ENCODE measurements around the gene MORF4L1. TPM values are rescaled to one million over a fixed set of nuclear protein-coding genes. Genes with fewer than 3 reads are reported as not detected.
"Not testable (repeated sequence)": the region's sequence is repeated elsewhere in the genome, so short reads cannot be mapped to it uniquely, and the experiment has no call there.

MORF4L1 gene
- total RNA-seq = 100 to 1,000 TPM; 242 to 244 TPM

GRCh38 chr15:78872155-78872971, at the start of gene MORF4L1:
Gene MORF4L1, plus strand, starts transcription at chr15:78872890. Its CDS starts 128 bp downstream, at chr15:78873018.
- ATAC-seq (replicated peaks) = peak; percentile 87
- H3K27ac Mint-ChIP-seq = peak within 1 kb of the TSS; percentile 98
- peak within 1 kb of the TSS; percentile 89 for H3K4me3 Mint-ChIP-seq
- H3K4me1 Mint-ChIP-seq = peaks cover 18% of the 10 kb centered on the region
- no peaks in the 10 kb centered on the region for H3K9me3 Mint-ChIP-seq
- peaks cover 46% of the 10 kb centered on the region for H3K36me3 Mint-ChIP-seq (ENCODE audit: low read depth)
- H3K27me3 Mint-ChIP-seq = no peaks in the 10 kb centered on the region

- H3K36me3 Mint-ChIP-seq (ENCODE audit: low read depth) = no peaks in the 10 kb centered on the region
- H3K4me3 Mint-ChIP-seq = no peak overlapping the region
- no peak overlapping the region for H3K27ac Mint-ChIP-seq
- no peaks in the 10 kb centered on the region for H3K4me1 Mint-ChIP-seq
- ATAC-seq (replicated peaks) = no peak
- H3K27me3 Mint-ChIP-seq = peaks cover 7% of the 10 kb centered on the region
- no peaks in the 10 kb centered on the region for H3K9me3 Mint-ChIP-seq
Measured at GRCh38 chr15:78828920-78829319, 43.8 kb upstream of the MORF4L1 start.

- peak; percentile 42 for ATAC-seq (replicated peaks)
- Mint-ChIP-seq H3K36me3 (ENCODE audit: low read depth) (no peaks in the 10 kb centered on the region), H3K4me1 (no peaks in the 10 kb centered on the region), H3K4me3 (peak overlapping the region; percentile 49), H3K27ac (no peak overlapping the region), H3K27me3 (peaks cover 7% of the 10 kb centered on the region), H3K9me3 (no peaks in the 10 kb centered on the region)
Measured at GRCh38 chr15:78830514-78831228, 42.0 kb upstream of the MORF4L1 start.

- no peak for ATAC-seq (replicated peaks)
- Mint-ChIP-seq H3K4me3 (peak overlapping the region; percentile 49), H3K36me3 (ENCODE audit: low read depth) (no peaks in the 10 kb centered on the region), H3K27ac (no peak overlapping the region), H3K27me3 (peaks cover 11% of the 10 kb centered on the region), H3K9me3 (no peaks in the 10 kb centered on the region), H3K4me1 (no peaks in the 10 kb centered on the region)
Measured at GRCh38 chr15:78831229-78832207, 41.2 kb upstream of the MORF4L1 start.

GRCh38 chr15:78836333-78836732, 36.4 kb upstream of the MORF4L1 start:
- no peaks in the 10 kb centered on the region for H3K36me3 Mint-ChIP-seq (ENCODE audit: low read depth)
- H3K27ac Mint-ChIP-seq = no peak overlapping the region
- H3K4me3 Mint-ChIP-seq = no peak overlapping the region
- ATAC-seq (replicated peaks) = no peak
- no peaks in the 10 kb centered on the region for H3K9me3 Mint-ChIP-seq
- peaks cover 15% of the 10 kb centered on the region for H3K27me3 Mint-ChIP-seq
- H3K4me1 Mint-ChIP-seq = peaks cover 4% of the 10 kb centered on the region

- Mint-ChIP-seq H3K27ac (no peak overlapping the region), H3K36me3 (ENCODE audit: low read depth) (no peaks in the 10 kb centered on the region), H3K9me3 (no peaks in the 10 kb centered on the region), H3K4me3 (no peak overlapping the region), H3K4me1 (peaks cover 4% of the 10 kb centered on the region), H3K27me3 (peaks cover 10% of the 10 kb centered on the region)
- ATAC-seq (replicated peaks) = no peak
Measured at GRCh38 chr15:78837131-78837530, 35.6 kb upstream of the MORF4L1 start.

GRCh38 chr15:78837543-78837942, 35.1 kb upstream of the MORF4L1 start:
- ATAC-seq (replicated peaks) = no peak
- Mint-ChIP-seq H3K4me3 (no peak overlapping the region), H3K27me3 (peaks cover 8% of the 10 kb centered on the region), H3K4me1 (peaks cover 4% of the 10 kb centered on the region), H3K9me3 (no peaks in the 10 kb centered on the region), H3K27ac (no peak overlapping the region), H3K36me3 (ENCODE audit: low read depth) (no peaks in the 10 kb centered on the region)

GRCh38 chr15:78838489-78838888, 34.2 kb upstream of the MORF4L1 start:
- Mint-ChIP-seq H3K27me3 (peaks cover 8% of the 10 kb centered on the region), H3K4me1 (peaks cover 4% of the 10 kb centered on the region), H3K27ac (peak overlapping the region; percentile 29), H3K4me3 (no peak overlapping the region), H3K9me3 (no peaks in the 10 kb centered on the region), H3K36me3 (ENCODE audit: low read depth) (no peaks in the 10 kb centered on the region)
- no peak for ATAC-seq (replicated peaks)

GRCh38 chr15:78839151-78839550, 33.5 kb upstream of the MORF4L1 start:
- not testable (repeated sequence) for H3K9me3 Mint-ChIP-seq, H3K4me3 Mint-ChIP-seq

GRCh38 chr15:78840661-78841375, 31.9 kb upstream of the MORF4L1 start:
- H3K27ac Mint-ChIP-seq = no peak overlapping the region
- H3K27me3 Mint-ChIP-seq = peaks cover 7% of the 10 kb centered on the region
- no peak for ATAC-seq (replicated peaks)
- no peaks in the 10 kb centered on the region for H3K36me3 Mint-ChIP-seq (ENCODE audit: low read depth)
- H3K4me1 Mint-ChIP-seq = peaks cover 4% of the 10 kb centered on the region
- no peak overlapping the region for H3K4me3 Mint-ChIP-seq
- no peaks in the 10 kb centered on the region for H3K9me3 Mint-ChIP-seq

More at GRCh38 chr15:78839151-78839550, 33.5 kb upstream of the MORF4L1 start:
- not testable (repeated sequence) for H3K36me3 Mint-ChIP-seq (ENCODE audit: low read depth); H3K27ac Mint-ChIP-seq; ATAC-seq (replicated peaks); H3K27me3 Mint-ChIP-seq; H3K4me1 Mint-ChIP-seq

- Mint-ChIP-seq H3K27me3 (peaks cover 4% of the 10 kb centered on the region), H3K9me3 (no peaks in the 10 kb centered on the region), H3K4me1 (peaks cover 4% of the 10 kb centered on the region), H3K36me3 (ENCODE audit: low read depth) (no peaks in the 10 kb centered on the region), H3K27ac (no peak overlapping the region), H3K4me3 (no peak overlapping the region)
- no peak for ATAC-seq (replicated peaks)
Measured at GRCh38 chr15:78841376-78841706, 31.3 kb upstream of the MORF4L1 start.

- Mint-ChIP-seq H3K9me3 (no peaks in the 10 kb centered on the region), H3K36me3 (ENCODE audit: low read depth) (no peaks in the 10 kb centered on the region), H3K27me3 (peaks cover 4% of the 10 kb centered on the region), H3K4me3 (no peak overlapping the region), H3K4me1 (peaks cover 4% of the 10 kb centered on the region), H3K27ac (no peak overlapping the region)
- ATAC-seq (replicated peaks) = peak; percentile 9
Measured at GRCh38 chr15:78841891-78842290, 30.8 kb upstream of the MORF4L1 start.

- ATAC-seq (replicated peaks) = peak; percentile 64
- peaks cover 4% of the 10 kb centered on the region for H3K4me1 Mint-ChIP-seq
- H3K36me3 Mint-ChIP-seq (ENCODE audit: low read depth) = no peaks in the 10 kb centered on the region
- H3K27ac Mint-ChIP-seq = no peak overlapping the region
- H3K9me3 Mint-ChIP-seq = no peaks in the 10 kb centered on the region
- no peak overlapping the region for H3K4me3 Mint-ChIP-seq
- peaks cover 4% of the 10 kb centered on the region for H3K27me3 Mint-ChIP-seq
Measured at GRCh38 chr15:78842519-78842918, 30.2 kb upstream of the MORF4L1 start.

- not testable (repeated sequence) for H3K4me1 Mint-ChIP-seq; H3K36me3 Mint-ChIP-seq (ENCODE audit: low read depth); ATAC-seq (replicated peaks); H3K4me3 Mint-ChIP-seq; H3K9me3 Mint-ChIP-seq; H3K27me3 Mint-ChIP-seq; H3K27ac Mint-ChIP-seq
Measured at GRCh38 chr15:78846906-78847305, 25.8 kb upstream of the MORF4L1 start.

All from activated T-helper 17 cell treated with anti-CD3 and anti-CD28 coated beads, Interleukin-2, amount 50 U/mL, for 72 hours (primary cell).